Kasumi-1 (cell line): ENCODE results near the gene GRAP.
"Not testable (repeated sequence)": the region's sequence is repeated elsewhere in the genome, so short reads cannot be mapped to it uniquely, and the experiment has no call there.

Experiments
- DNase-seq, 2 experiments: peaks; one replicate each; lab custom pipeline; 2025; lab: John Stamatoyannopoulos, UW

The GRAP gene

DNA sequence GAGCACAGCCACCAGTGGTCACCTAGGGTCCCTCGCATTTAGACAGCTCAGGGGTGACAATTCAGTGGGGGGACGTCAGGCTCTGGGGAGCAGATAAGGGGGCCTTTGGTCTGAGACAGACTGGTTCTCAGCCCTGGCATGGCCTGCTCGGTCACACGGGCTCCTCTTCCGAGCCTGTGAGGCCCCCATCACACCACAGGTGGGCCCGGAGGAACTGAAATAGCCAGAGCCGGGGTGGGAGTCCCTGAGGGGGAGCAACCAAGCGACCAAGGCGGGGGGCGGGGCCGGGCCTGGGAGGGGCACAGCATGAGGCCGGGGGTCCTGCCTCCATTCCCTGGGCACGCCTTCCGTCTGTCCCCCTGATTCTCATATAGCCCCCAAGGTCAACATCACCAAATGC lies 4.4 kb downstream of the GRAP start:
- not testable (repeated sequence) for DNase-seq

DNA sequence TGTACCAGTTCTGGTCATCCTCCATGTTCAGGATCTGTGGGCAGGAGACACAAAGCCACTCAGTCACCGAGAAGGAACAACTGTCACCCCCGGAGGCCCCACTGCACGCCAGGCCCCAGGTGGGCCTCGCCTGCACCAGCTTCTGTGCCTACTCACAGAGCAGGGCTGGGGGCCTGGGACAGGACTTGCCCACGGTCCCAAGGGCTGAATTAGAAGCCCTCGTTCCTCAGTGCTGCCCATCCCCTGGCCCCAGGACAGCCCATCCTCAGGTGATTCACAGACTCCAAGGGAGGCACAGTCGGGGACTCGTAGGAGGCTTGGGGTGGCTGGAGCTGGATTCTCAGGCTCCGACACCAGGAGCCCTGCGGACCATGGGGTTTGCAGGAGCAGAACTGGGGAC lies 4.9 kb downstream of the GRAP start:
- not testable (repeated sequence) for DNase-seq

- DNase-seq = not testable (repeated sequence)
Observed at GRCh38 chr17:19040350-19040749, 6.4 kb downstream of the GRAP start.

- not testable (repeated sequence) for DNase-seq
Observed at GRCh38 chr17:19038730-19039129, 8.0 kb downstream of the GRAP start.

- not testable (repeated sequence) for DNase-seq
Observed at GRCh38 chr17:19038007-19038406, 8.8 kb downstream of the GRAP start.

DNA sequence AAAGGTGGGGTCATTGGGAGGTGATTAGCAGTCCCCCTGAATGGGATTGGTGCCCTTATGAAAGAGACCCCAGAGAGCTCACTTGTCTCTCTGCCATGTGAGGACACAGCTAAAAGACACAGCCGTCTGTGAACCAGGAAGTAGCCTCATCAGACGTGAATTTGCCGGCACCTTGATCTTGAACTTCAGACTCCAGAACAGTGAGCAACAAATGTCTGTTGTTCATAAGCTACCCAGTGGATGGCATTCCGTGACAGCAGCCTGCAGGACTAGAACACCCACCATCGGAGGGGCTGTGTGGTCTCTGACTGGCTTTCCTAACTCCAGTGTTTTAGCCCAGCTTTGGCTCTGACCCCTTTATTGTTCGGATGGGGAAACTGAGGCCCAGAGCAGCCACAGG lies 9.2 kb downstream of the GRAP start:
- DNase-seq = not testable (repeated sequence)

- DNase-seq = not testable (repeated sequence)
Observed at GRCh38 chr17:19036186-19036585, 10.6 kb downstream of the GRAP start.

DNA sequence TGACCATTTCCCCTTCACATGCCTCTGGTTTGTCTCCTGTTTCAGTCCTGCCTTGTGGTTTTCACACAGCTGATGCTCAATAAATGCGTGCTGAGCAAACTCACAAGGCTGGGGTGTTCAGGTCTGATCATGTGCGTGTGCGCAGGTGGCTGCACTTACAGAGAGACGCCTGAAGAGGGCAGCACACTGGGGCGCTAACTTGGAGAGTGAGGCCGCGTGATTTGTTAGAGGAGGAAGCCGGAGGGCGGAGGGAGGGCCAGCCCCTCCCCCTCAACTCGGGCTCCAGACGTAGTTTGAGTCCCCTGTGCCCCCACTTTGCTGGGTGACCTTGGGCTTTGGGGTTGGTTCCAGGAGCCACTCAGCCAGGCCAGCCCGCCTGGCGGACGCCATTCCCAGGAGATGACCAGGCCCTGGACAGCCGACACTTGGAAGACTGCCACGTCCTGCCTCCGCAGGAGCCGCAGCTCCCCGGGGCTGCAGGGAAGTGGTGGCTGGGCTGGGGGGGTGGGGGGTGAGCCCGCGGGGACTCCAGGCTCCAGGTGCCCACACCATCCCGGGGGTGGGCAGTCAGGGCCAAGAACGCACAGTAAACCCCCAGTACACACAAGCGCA lies 14.3 kb downstream of the GRAP start:
- not testable (repeated sequence) for DNase-seq

DNA sequence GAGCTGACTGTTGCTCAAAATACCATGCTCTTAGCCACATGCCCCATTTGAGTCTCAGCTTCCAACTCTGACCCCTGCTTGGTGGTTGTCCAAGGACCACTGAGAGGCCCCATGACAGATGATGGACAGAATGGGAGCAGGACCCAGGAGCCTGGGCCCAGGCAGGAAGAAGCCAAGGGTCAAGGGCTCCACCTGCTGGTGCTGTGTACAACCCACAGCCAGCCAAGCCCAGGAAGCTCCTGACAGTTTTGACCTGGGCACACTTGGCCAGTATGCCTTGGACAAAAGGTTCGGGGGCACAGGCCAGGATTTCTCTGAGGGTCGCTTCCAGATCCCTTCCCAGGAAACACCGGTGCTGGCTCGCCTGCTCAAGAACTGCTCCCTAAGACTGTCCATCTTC lies 15.0 kb downstream of the GRAP start:
- not testable (repeated sequence) for DNase-seq

DNA sequence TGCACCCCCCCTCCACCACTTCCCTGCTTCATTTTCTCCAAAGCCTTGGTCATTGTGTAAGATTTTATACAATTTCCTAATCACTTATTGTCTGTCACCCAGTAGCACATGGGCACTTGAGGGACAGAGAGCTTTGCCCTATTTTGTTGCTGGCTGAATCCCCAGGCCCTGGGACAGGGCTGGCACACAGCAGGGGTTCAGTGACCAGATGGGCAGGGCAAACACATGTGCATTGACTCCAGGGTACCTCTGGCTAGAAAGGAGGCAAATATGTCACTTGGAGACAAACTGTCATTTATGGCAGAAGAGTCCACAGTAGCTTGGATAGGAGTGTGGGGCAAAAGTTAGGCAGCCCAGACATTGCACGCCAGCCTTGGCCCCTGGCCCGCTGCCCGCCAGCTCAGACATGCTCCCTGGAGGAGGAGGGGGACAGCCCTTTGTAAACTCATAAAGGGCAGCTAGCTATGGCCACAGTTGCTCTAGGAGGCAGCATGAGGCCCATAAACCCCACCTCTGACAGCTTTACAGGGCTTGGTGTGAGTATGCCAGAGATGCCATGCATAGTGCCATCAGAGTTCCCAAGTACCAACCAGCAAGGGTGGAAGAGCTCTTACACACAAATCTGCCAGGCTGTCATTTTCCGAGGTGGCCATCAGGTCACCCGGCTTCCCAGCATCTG lies 15.8 kb downstream of the GRAP start:
- DNase-seq = not testable (repeated sequence)

DNA sequence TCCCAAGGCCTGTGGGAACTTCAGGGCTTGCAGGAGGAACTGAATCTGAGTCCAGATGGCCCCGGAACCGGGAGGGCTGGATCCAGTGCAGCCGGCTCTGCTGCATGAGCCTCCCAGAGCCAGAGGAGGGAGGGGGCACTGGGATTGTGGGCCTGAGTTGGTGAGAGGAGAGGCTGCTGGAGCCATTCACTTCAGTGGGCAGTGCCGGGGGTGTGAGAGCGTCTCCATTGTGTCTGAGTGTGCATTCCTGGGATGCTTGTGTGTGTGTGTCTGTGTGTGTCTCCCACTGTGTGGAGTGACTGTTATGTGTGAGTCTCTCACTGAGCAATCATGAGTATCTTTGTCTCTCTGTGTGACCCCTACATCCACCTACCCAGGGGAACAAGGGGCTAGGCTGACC lies 17.0 kb downstream of the GRAP start:
- DNase-seq = not testable (repeated sequence)

GRCh38 chr17:19028671-19029070 lies 18.1 kb downstream of the GRAP start:
- not testable (repeated sequence) for DNase-seq

DNA sequence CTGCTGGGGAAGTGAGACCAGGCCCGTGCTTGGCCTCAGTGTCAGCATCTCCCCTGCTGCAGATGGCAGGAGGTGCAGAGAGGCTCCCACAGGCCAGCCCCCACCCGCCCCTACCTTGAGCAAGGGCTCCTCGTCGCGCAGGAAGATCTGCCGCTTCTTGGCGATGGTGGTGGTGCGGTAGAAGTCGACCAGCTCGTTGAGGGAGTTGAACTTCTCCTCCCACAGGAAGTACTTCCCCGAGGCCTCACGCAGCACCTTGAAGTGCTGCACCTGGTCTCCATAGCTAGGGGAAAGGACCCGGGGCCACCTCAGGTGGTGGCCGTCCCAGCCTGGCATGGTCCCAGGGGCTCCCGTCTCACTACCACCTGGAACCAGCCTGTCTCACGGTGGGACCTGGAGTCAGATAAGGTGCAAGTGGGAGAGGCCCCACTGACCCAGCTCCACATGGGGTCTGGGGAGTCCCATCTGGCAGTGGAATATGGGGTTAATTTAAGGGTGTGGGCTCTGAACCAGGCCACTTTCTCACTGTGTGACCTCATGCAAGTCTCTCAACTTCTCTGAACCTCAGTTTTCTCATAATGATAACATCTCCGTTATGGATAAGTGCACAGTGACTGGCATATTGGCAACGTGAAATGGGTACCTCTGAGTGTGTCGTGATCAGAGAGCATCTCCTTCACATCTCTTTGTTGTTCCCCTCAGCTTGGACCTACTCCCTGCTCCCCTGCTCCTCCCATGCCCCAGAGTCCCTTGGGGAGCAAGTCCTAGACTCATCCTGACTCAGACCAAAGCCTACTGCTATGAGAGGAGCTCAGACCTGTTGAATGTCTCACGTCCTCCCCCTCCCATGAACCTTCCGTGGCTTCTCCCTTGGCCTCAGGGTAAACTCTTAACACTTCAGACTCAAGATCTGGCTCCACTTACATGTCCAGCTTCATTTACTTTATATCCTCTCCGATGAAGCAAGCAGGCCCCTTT lies 22.4 kb downstream of the GRAP start:
- DNase-seq = no peak

GRCh38 chr17:19023209-19023999 lies 23.4 kb downstream of the GRAP start:
- DNase-seq = no peak

DNA sequence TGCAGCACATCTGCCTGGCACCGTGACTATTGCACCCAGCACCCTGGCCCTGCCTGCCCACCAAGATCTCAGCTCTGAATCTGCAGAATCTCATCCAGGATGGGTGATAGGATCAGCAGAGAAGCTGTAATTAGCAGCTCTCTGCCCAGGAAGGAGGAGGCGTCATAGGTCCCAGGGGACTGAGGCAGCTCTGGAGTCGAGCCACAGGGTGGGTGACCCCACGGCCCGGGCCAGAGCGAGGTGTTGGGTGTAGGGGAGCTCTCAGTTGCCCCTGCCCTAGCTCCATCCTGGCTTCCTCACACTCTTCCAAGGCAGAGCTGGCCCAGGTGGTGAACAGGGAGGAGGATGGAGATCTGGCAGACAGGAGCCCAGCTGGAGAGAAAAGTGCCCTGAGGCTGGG lies 24.0 kb downstream of the GRAP start:
- DNase-seq = no peak

DNA sequence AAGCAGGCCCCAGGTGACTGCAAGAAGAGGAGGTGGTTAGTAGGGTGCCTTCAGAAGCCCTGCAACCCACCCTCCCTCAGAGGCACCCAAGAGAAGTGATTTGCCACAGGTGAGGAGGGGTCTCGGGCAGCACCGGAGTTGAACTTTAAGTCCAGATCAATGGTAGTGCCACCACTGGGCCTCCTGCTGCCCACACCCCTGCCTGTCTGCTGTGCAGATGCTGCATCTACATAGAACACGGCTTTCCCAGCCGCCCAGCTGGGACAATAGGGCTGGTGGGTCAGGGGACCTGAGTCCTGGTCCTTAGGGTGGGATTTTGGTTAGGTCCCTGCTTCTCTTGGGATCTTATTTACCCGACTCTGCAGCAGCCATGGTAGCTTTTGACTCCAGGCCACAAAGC lies 24.6 kb downstream of the GRAP start:
- no peak for DNase-seq

GRCh38 chr17:19021622-19022083 lies 25.1 kb downstream of the GRAP start:
- no peak for DNase-seq

GRCh38 chr17:19021011-19021621 lies 25.6 kb downstream of the GRAP start:
- not testable (repeated sequence) for DNase-seq

GRCh38 chr17:19020016-19020415 lies 26.7 kb downstream of the GRAP start:
- DNase-seq = no peak

- no peak for DNase-seq
Observed at GRCh38 chr17:19019041-19019941, 27.5 kb downstream of the GRAP start.
